Measurements from ENCODE around the gene PTAFR.

The PTAFR gene

GRCh38 chr1:28180306-28181305, 4.1 kb upstream of the PTAFR start:
- Histone ChIP-seq H3K4me3 (no peak overlapping the region), H3K27ac (no peak overlapping the region)

- Histone ChIP-seq H3K4me3 (no peak overlapping the region), H3K27ac (no peak overlapping the region)
Measured at GRCh38 chr1:28178690-28179485, 2.4 kb upstream of the PTAFR start.

GRCh38 chr1:28175955-28176485, 470 bp downstream of the PTAFR start:
- Histone ChIP-seq H3K4me3 (peak overlapping the region in 5 of 7 experiments; percentile 3 to 26 (median 24)), H3K27ac (peak overlapping the region in 13 of 21 experiments; percentile 3 to 82 (median 66))

- Histone ChIP-seq H3K4me3 (peak overlapping the region in 3 of 7 experiments; percentile 0 to 26 (median 25)), H3K27ac (peak overlapping the region in 18 of 21 experiments; percentile 3 to 86 (median 58))
Measured at GRCh38 chr1:28173980-28174297, 2.6 kb downstream of the PTAFR start.

GRCh38 chr1:28173151-28173979, 3.1 kb downstream of the PTAFR start:
- H3K4me3 ChIP-seq = peak overlapping the region in 3 of 7 experiments; percentile 0 to 26 (median 25)
- H3K27ac ChIP-seq = peak overlapping the region in 17 of 21 experiments; percentile 3 to 86 (median 57)

GRCh38 chr1:28172713-28173150, 3.8 kb downstream of the PTAFR start:
- H3K27ac ChIP-seq = peak overlapping the region in 12 of 21 experiments; percentile 3 to 86 (median 62)

GRCh38 chr1:28171246-28171645, 5.2 kb downstream of the PTAFR start:
- H3K27ac ChIP-seq = peak overlapping the region in 1 of 21 experiments; percentile 76

More at GRCh38 chr1:28172713-28173150, 3.8 kb downstream of the PTAFR start:
- H3K4me3 ChIP-seq = no peak overlapping the region

GRCh38 chr1:28170001-28170596, 6.4 kb downstream of the PTAFR start:
- Histone ChIP-seq H3K27ac (peak overlapping the region in 2 of 21 experiments; percentile 2 to 24), H3K4me3 (no peak overlapping the region)

More at GRCh38 chr1:28171246-28171645, 5.2 kb downstream of the PTAFR start:
- H3K4me3 ChIP-seq = no peak overlapping the region

- Histone ChIP-seq H3K27ac (peak overlapping the region in 1 of 21 experiments; percentile 35), H3K4me3 (no peak overlapping the region)
Measured at GRCh38 chr1:28163496-28164161, 12.9 kb downstream of the PTAFR start.

- Histone ChIP-seq H3K27ac (peak overlapping the region in 1 of 21 experiments; percentile 24), H3K4me3 (no peak overlapping the region)
Measured at GRCh38 chr1:28162151-28162550, 14.3 kb downstream of the PTAFR start.

GRCh38 chr1:28161751-28162150, 14.7 kb downstream of the PTAFR start:
- no peak overlapping the region for H3K4me3 ChIP-seq
- peak overlapping the region in 3 of 21 experiments; percentile 15 to 81 (median 24) for H3K27ac ChIP-seq

GRCh38 chr1:28160782-28161266, 15.7 kb downstream of the PTAFR start:
- no peak overlapping the region for H3K4me3 ChIP-seq
- peak overlapping the region in 9 of 21 experiments; percentile 15 to 81 (median 32) for H3K27ac ChIP-seq

GRCh38 chr1:28159680-28160079, 16.8 kb downstream of the PTAFR start:
- H3K27ac ChIP-seq = peak overlapping the region in 3 of 21 experiments; percentile 12 to 81 (median 47)
- no peak overlapping the region for H3K4me3 ChIP-seq

- Histone ChIP-seq H3K4me3 (no peak overlapping the region), H3K27ac (peak overlapping the region in 4 of 21 experiments; percentile 3 to 47 (median 12))
Measured at GRCh38 chr1:28159243-28159642, 17.2 kb downstream of the PTAFR start.

- H3K27ac ChIP-seq = peak overlapping the region in 1 of 21 experiments; percentile 29
- H3K4me3 ChIP-seq = no peak overlapping the region
Measured at GRCh38 chr1:28157894-28158293, 18.6 kb downstream of the PTAFR start.

GRCh38 chr1:28156821-28157220, 19.7 kb downstream of the PTAFR start:
- Histone ChIP-seq H3K4me3 (no peak overlapping the region), H3K27ac (peak overlapping the region in 2 of 21 experiments; percentile 42 to 59)

GRCh38 chr1:28155628-28156027, 20.9 kb downstream of the PTAFR start:
- H3K4me3 ChIP-seq = no peak overlapping the region
- H3K27ac ChIP-seq = peak overlapping the region in 1 of 21 experiments; percentile 14
